Stomach (tissue), 9 donors: Measurements from ENCODE around the gene SLC16A6. TPM values are rescaled to one million over a fixed set of nuclear protein-coding genes. Genes with fewer than 3 reads are reported as not detected.
"Not testable (repeated sequence)": the region's sequence is repeated elsewhere in the genome, so short reads cannot be mapped to it uniquely, and the experiment has no call there.

Source experiments
- DNase-seq, 2 donors: peaks; one replicate each; pipeline versions ENCODE4 v3.0.0 to v3.0.0-alpha.2; 2013 to 2019
- H3K27ac ChIP-seq, 5 donors: fragments of 200-600 bp in 4 of 5; sonication (generic) in 4 of 5; one replicate each; pipeline ENCODE4 v1.5.1; 2013 to 2019; ENCODE audit warnings: mild to moderate bottlenecking in 1 of 5, moderate library complexity in 1 of 5
- H3K27me3 ChIP-seq, 3 donors: fragments of 200-600 bp; sonication (generic); one replicate each; pipeline ENCODE4 v1.5.1; 2017 to 2019; ENCODE audit warnings: mixed run types in 1 of 3
- H3K36me3 ChIP-seq, 4 donors: fragments of 200-600 bp; sonication (generic); 1 replicate in 3 of 4; 2 replicates in 1 of 4; pipeline ENCODE4 v1.5.1; 2016 to 2019
- H3K4me1 ChIP-seq, 4 donors: fragments of 200-600 bp; sonication (generic); one replicate each; pipeline ENCODE4 v1.5.1; 2016 to 2019
- H3K4me3 ChIP-seq, 4 donors: fragments of 200-600 bp; sonication (generic) in 3 of 4; one replicate each; pipeline ENCODE4 v1.5.1; 2016 to 2019; ENCODE audit warnings: mild to moderate bottlenecking in 1 of 4
- H3K9me3 ChIP-seq, 4 donors: fragments of 200-600 bp; sonication (generic); one replicate each; pipeline ENCODE4 v1.5.1; 2016 to 2019
- EP300 ChIP-seq: sonication (generic); formaldehyde crosslinking; IDR thresholded peaks from one replicate; pipeline ENCODE4 v1.6.1; 2017; ENCODE audit warnings: antibody characterized with exemption
- POLR2A ChIP-seq, 4 donors: fragments of 450-650 bp; IDR thresholded peaks; one replicate each; pipeline ENCODE4 v1.6.1; 2016; ENCODE audit warnings: antibody characterized with exemption in 4 of 4, control low read depth in 2 of 4, mild to moderate bottlenecking in 1 of 4, moderate library complexity in 1 of 4
- POLR2AphosphoS5 ChIP-seq, 3 donors: sonication (generic); formaldehyde crosslinking; IDR thresholded peaks; one replicate each; pipeline ENCODE4 v1.6.1; 2016; ENCODE audit warnings: antibody characterized with exemption in 3 of 3
- WGBS, 5 donors: extraction: QIAGEN DNeasy Blood & Tissue Kit in 3 of 5; methylation state at CpG; one replicate each; pipeline versions ENCODE4 v1.1.5 to v1.1.7; 2013 to 2018; 5-methylcytosine and 5-hydroxymethylcytosine counted together
- intact Hi-C: fragments of 100-400 bp; cut with DNase I; formaldehyde crosslinking; loops from one replicate; pipeline ENCODE4 v1.15.1; 2023; ENCODE audit warnings: low total_unique reads
- polyA plus RNA-seq, 3 donors: library from polyadenylated mRNA; stranded (reverse); fragments of 200-250 nt; gene quantifications; one replicate each; pipeline ENCODE4 v1.2.3, GENCODE V29; 2013
- total RNA-seq, 5 donors: library from RNA; depleted of rRNA; stranded (reverse); fragments of >200 nt; gene quantifications; one replicate each; pipeline versions ENCODE4 v1.1.0 to v1.2.3, GENCODE V29; 2014 to 2016
- TF ChIP-seq, protein P1 (sequence below), 7 experiments: fragments of 450-650 bp in 4 of 7; fragments of 200-600 bp in 3 of 7; sonication (generic) in 3 of 7; IDR thresholded peaks; one replicate each; pipeline ENCODE4 v1.5.1; 2016 to 2019; ENCODE audit warnings: antibody characterized with exemption in 7 of 7, control low read depth in 2 of 7, mild to moderate bottlenecking in 1 of 7
- donor health status: healthy with polysubstance abuse.
- donor health status: Bipolar disorder and iron deficiency.
- donor health status: healthy.

The SLC16A6 gene
- total and polyA plus RNA-seq, 8 donors: 0.37 to 0.92 (median 0.80) TPM; not detected in 5

DNA sequence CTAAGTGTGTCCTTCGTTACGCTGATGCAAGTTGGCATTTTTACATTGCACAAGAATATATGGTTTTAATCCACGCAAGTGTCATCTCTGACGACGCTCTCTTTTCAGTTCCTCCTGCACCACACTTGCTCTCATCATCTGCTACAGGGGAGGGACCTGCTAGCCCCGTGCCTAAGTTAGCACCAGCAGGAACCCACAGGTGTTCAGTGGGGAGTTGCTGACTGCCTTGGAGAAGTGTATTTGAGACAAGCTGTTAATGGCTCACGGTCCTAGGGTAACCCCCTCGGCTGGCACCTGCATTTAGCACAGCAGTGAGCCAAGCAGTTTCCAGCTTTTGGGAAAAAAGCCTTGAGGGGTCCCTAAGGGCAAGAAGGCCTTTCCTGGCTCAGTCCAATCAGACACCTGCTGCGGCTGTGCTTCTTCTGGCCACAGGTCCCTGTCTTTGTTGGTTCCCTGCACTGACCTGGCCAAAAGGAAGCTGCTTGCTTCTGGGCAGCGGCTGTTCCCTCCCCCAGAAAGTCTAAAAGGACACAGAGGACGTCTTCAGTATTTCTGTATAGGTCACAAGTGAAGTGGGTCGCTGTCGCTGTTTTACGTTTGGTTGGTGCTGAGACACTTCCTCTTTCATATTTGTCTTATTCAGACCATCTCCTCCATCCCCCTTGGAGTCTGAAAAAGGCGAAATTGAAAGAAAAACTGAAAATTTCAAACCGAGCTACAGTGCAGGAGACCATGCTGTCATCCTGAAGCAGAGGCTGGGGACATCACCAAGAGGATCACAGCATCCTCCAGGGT lies 53.4 kb downstream of the SLC16A6 start:
- DNase-seq: peak; percentile 43 to 53
- 61 to 72% (median 68%) methylated on average over 15 to 16 of the region's 16 CpGs for WGBS, 5 donors
- intact Hi-C loops, H3K9me3 ChIP-seq, H3K36me3 ChIP-seq, H3K4me3 ChIP-seq, H3K27me3 ChIP-seq: not testable (repeated sequence)
- peak in 2 of 3 donors; percentile 29 to 49 for TF ChIP-seq POLR2AphosphoS5 (IDR thresholded peaks at IDR 0.05)
- peaks cover 0 to 38% (median 11%) of the 10 kb centered on the region in 4 donors for H3K4me1 ChIP-seq
- H3K27ac ChIP-seq: peak overlapping the region; percentile 47 to 89 (median 84)

DNA sequence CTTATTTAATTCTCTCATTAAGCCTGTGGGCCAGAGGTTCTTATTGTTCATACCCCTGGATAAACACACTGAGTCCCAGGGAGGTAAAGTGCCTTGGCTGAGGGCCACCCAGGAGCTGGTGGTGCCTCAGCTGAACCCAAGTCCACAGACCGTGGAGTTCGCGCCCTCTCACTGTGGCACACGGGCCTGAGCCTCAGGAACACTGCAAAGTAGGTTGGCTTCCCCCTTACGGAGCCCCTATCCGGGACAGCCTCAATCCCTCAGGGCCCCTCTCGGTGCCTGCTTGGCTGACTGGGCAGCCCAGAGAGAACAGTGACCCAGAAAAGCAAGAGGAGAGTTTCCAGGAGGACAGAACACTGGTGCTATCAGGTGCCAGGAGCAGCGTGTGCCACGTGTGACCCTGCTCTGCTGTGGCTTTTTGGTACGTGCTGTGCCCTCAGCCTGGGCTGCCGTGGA lies 55.6 kb downstream of the SLC16A6 start:
- H3K27me3 ChIP-seq, H3K36me3 ChIP-seq, intact Hi-C loops, H3K4me3 ChIP-seq, H3K9me3 ChIP-seq: not testable (repeated sequence)
- 43 to 66% (median 54%) methylated on average over 10 to 11 of the region's 11 CpGs for WGBS, 5 donors
- peak overlapping the region; percentile 54 to 85 (median 79) for H3K27ac ChIP-seq
- DNase-seq: peak in 1 of 2 donors; percentile 41
- H3K4me1 ChIP-seq: peaks cover 0 to 38% (median 11%) of the 10 kb centered on the region in 4 donors

DNA sequence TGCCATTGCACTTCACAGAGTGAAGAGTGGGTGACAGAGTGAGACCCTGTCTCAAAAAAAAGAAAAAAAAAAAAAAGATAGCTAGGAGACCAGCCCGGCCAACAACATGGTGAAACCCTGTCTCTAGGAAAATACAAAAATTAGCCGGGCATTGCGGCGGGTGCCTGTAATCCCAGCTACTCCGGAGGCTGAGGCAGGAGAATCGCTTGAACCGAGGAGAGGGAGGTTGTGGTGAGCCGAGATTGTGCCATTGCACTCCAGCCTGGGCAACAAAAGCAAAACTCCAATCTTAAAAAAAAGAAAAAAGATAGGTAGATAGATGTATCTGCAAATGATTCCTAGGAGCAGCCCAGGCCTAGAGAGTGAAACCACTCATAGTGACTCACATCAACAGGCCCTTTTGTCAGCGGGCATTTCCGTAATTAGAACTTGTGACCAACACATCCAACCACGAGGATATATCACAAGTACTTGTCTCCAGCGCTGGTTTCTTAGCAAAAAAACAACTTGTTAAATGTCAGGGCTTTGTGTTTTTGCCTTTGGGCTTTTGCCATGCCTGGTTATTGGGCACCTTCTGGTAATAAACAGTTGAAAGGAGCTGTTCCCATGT lies 56.1 kb downstream of the SLC16A6 start:
- peaks cover 0 to 38% (median 11%) of the 10 kb centered on the region in 4 donors for H3K4me1 ChIP-seq
- H3K36me3 ChIP-seq, intact Hi-C loops, DNase-seq, H3K27me3 ChIP-seq, H3K9me3 ChIP-seq, H3K4me3 ChIP-seq: not testable (repeated sequence)
- peak overlapping the region; percentile 14 to 85 (median 79) for H3K27ac ChIP-seq
- 76 to 81% (median 80%) methylated on average over 12 of the region's 12 CpGs for WGBS, 5 donors
- peak in 1 of 3 donors; percentile 8 for TF ChIP-seq POLR2AphosphoS5 (IDR thresholded peaks at IDR 0.05)

DNA sequence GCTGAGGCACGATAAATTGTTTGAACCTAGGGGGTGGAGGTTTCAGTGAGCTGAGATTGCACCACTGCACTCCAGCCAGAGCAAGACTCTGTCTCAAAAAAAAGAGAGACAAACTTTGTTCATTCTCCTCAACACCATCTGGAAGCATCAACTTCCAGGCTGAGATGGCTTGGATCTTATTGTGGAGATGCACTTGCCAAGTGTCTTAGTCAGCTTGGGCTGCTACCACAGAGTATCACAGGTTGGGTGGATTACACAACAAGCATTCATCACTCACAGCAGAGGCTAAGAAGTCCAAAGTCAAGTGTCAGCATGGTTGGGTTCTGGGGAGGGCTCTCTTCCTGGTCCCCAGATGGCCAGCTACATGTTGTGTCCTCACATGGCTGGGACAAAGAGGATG lies 58.2 kb downstream of the SLC16A6 start:
- H3K27me3 ChIP-seq, H3K27ac ChIP-seq, H3K4me3 ChIP-seq, DNase-seq, intact Hi-C loops, H3K9me3 ChIP-seq, H3K36me3 ChIP-seq: not testable (repeated sequence)
- WGBS, 5 donors: 86 to 91% (median 88%) methylated on average over 1 of the region's 1 CpG
- peaks cover 0 to 25% (median 4%) of the 10 kb centered on the region in 4 donors for H3K4me1 ChIP-seq

DNA sequence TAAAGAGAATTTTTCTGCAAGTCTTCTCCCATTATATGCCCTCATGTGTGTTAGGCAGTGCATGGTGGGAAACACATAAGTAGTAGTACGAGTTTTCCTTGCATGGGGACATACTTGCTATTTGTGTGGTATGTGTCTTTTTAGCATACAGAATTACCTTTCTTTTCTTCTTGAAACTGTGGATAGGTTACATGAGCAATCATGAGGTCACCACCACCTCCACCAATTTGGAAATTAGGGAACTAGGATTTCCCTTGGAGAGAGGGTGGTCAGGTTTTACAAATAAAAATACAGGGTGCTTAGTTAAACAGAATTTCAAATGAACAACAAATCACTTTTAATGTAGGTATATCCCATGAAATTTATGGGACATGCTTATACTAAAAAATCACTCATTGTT lies 59.4 kb downstream of the SLC16A6 start:
- Histone ChIP-seq H3K4me1 (peaks cover 0 to 18% (median 4%) of the 10 kb centered on the region in 4 donors), H3K9me3 (no peaks in the 10 kb centered on the region), H3K36me3 (peaks cover 0 to 4% (median 0%) of the 10 kb centered on the region in 4 donors), H3K27me3 (no peaks in the 10 kb centered on the region), H3K27ac (no peak overlapping the region), H3K4me3 (no peak overlapping the region)
- WGBS, 5 donors: 79 to 100% (median 96%) methylated on average over 1 of the region's 1 CpG; no CpG with 5 or more reads in 1 of the 5 donors
- TF ChIP-seq POLR2AphosphoS5 (IDR thresholded peaks at IDR 0.05) (no peak), EP300 (no peak), POLR2A (IDR thresholded peaks at IDR 0.05) (no peak)
- TF ChIP-seq, protein P1, sequence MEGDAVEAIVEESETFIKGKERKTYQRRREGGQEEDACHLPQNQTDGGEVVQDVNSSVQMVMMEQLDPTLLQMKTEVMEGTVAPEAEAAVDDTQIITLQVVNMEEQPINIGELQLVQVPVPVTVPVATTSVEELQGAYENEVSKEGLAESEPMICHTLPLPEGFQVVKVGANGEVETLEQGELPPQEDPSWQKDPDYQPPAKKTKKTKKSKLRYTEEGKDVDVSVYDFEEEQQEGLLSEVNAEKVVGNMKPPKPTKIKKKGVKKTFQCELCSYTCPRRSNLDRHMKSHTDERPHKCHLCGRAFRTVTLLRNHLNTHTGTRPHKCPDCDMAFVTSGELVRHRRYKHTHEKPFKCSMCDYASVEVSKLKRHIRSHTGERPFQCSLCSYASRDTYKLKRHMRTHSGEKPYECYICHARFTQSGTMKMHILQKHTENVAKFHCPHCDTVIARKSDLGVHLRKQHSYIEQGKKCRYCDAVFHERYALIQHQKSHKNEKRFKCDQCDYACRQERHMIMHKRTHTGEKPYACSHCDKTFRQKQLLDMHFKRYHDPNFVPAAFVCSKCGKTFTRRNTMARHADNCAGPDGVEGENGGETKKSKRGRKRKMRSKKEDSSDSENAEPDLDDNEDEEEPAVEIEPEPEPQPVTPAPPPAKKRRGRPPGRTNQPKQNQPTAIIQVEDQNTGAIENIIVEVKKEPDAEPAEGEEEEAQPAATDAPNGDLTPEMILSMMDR (IDR thresholded peaks at IDR 0.05): no peak
- DNase-seq: no peak
- intact Hi-C loops: no loop called here

DNA sequence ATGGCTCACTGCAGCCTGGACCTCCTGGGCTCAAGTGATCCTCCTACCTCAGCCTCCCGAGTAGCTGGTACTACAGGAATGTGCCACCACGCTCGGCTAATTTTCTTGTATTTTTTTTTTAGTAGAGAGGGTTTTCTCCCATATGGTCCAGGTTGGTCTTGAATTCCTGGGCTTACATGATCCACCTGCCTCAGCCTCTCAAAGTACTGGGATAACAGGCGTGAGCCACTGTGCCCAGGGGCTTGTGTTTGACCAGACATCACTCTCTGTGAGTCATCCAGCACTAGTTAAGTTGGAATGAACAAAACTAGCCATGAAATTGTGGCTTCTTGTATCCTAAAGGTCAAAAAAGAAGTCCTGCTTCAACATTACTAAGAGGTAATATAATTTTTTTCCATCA lies 59.8 kb downstream of the SLC16A6 start:
- intact Hi-C loops, H3K27ac ChIP-seq, H3K27me3 ChIP-seq, H3K4me3 ChIP-seq, H3K36me3 ChIP-seq, DNase-seq, H3K9me3 ChIP-seq: not testable (repeated sequence)
- WGBS, 5 donors: 95 to 99% (median 96%) methylated on average over 4 of the region's 4 CpGs
- H3K4me1 ChIP-seq: peaks cover 0 to 18% (median 4%) of the 10 kb centered on the region in 4 donors

DNA sequence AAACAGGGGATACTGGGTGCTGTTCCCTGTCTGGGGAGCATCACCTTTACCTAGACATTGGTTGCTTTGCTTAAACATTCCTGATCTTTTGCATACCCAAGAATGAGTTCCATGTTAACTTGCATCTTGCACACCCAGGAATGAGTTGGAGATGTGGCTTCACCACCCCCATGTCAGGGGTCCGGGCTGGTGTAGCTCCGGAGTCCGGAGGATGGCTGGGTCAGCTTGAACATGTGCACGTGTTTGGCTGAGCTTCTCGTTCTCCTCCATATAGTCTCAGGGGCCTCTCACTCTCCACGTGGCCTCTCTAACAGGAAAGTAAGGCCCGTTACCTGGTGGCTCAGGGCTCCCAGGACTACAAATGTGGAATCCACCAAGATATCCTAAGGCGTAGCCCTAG lies 61.3 kb downstream of the SLC16A6 start:
- Histone ChIP-seq H3K36me3 (peaks cover 0 to 4% (median 0%) of the 10 kb centered on the region in 4 donors), H3K27me3 (no peaks in the 10 kb centered on the region), H3K9me3 (no peaks in the 10 kb centered on the region), H3K27ac (no peak overlapping the region), H3K4me1 (peaks cover 0 to 4% (median 1%) of the 10 kb centered on the region in 4 donors), H3K4me3 (no peak overlapping the region)
- DNase-seq: no peak
- 92 to 97% (median 94%) methylated on average over 8 of the region's 8 CpGs for WGBS, 5 donors
- intact Hi-C loops: no loop called here
- no peak for TF ChIP-seq EP300
- no peak for TF ChIP-seq POLR2AphosphoS5 (IDR thresholded peaks at IDR 0.05)
- TF ChIP-seq POLR2A (IDR thresholded peaks at IDR 0.05): no peak
- TF ChIP-seq, protein P1 (IDR thresholded peaks at IDR 0.05): no peak
